Ovary (tissue), 3 donors: ENCODE results near the gene MRM3.
"Not testable (repeated sequence)": the region's sequence is repeated elsewhere in the genome, so short reads cannot be mapped to it uniquely, and the experiment has no call there.

ENCODE experiments used
- EP300 ChIP-seq: sonication (generic); formaldehyde crosslinking; IDR thresholded peaks from one replicate; pipeline ENCODE4 v1.6.1; 2017; ENCODE audit warnings: antibody characterized with exemption
- POLR2A ChIP-seq: fragments of 450-650 bp; IDR thresholded peaks from one replicate; pipeline ENCODE4 v1.6.1; 2017; ENCODE audit warnings: antibody characterized with exemption, mild to moderate bottlenecking, moderate library complexity
- TF ChIP-seq, protein P1 (sequence below), 3 donors: fragments of 450-650 bp in 2 of 3; fragments of 200-600 bp in 1 of 3; IDR thresholded peaks; one replicate each; pipeline versions ENCODE4 v1.5.1 to v1.8.0; 2016 to 2022; ENCODE audit warnings: antibody characterized with exemption in 3 of 3, mild to moderate bottlenecking in 1 of 3
- donor health status: DM: no; HTN: no; CAD: no.

- TF ChIP-seq, protein P1, sequence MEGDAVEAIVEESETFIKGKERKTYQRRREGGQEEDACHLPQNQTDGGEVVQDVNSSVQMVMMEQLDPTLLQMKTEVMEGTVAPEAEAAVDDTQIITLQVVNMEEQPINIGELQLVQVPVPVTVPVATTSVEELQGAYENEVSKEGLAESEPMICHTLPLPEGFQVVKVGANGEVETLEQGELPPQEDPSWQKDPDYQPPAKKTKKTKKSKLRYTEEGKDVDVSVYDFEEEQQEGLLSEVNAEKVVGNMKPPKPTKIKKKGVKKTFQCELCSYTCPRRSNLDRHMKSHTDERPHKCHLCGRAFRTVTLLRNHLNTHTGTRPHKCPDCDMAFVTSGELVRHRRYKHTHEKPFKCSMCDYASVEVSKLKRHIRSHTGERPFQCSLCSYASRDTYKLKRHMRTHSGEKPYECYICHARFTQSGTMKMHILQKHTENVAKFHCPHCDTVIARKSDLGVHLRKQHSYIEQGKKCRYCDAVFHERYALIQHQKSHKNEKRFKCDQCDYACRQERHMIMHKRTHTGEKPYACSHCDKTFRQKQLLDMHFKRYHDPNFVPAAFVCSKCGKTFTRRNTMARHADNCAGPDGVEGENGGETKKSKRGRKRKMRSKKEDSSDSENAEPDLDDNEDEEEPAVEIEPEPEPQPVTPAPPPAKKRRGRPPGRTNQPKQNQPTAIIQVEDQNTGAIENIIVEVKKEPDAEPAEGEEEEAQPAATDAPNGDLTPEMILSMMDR (IDR thresholded peaks at IDR 0.05), result not testable (repeated sequence)
- not testable (repeated sequence) for TF ChIP-seq POLR2A, EP300
These were observed 3.7 kb downstream of the MRM3 start for GRCh38 chr17:785901-786300.
